ENCODE results near the gene DRAXIN. TPM values are rescaled to one million over a fixed set of nuclear protein-coding genes. Genes with fewer than 3 reads are reported as not detected.

The DRAXIN gene
- total RNA-seq, 4 donors from 2014 or later = 0.14 to 0.16 TPM; not detected in 2

- Histone ChIP-seq H3K27me3 (no peaks in the 10 kb centered on the region), H3K27ac (no peak overlapping the region), H3K36me3 (peaks cover 0 to 3% (median 0%) of the 10 kb centered on the region in 4 donors), H3K4me3 (no peak overlapping the region), H3K4me1 (peaks cover 0 to 12% (median 8%) of the 10 kb centered on the region in 4 donors), H3K9me3 (no peaks in the 10 kb centered on the region)
- in situ Hi-C loops (cut with MboI; ENCODE audit: low pct_ligation_motif_present in 1 of 4, low pct_unique_long_range_greater_than_20kb in 1 of 4, low sequenced_read_pairs in 3 of 4) (no loop called here), intact Hi-C loops (cut with DNase I; ENCODE audit: low total_unique reads) (no loop called here)
- WGBS, 2 donors (ENCODE audit: low coverage in 1 of 2) = 78 to 100% methylated on average over 1 to 8 of the region's 10 CpGs
- DNase-seq = no peak
- TF ChIP-seq EP300 (IDR thresholded peaks at IDR 0.05; ENCODE audit: low read depth) (no peak), POLR2AphosphoS5 (IDR thresholded peaks at IDR 0.05) (no peak), CTCF (IDR thresholded peaks at IDR 0.05) (no peak), POLR2A (IDR thresholded peaks at IDR 0.05) (no peak)
Observed at GRCh38 chr1:11676386-11677103, 15.0 kb upstream of the DRAXIN start.

- TF ChIP-seq EP300 (IDR thresholded peaks at IDR 0.05; ENCODE audit: low read depth) (no peak), POLR2A (IDR thresholded peaks at IDR 0.05) (no peak), POLR2AphosphoS5 (IDR thresholded peaks at IDR 0.05) (no peak), CTCF (IDR thresholded peaks at IDR 0.05) (no peak)
- WGBS, 2 donors (ENCODE audit: low coverage in 1 of 2) = 95 to 100% methylated on average over 2 of the region's 2 CpGs
- peaks cover 5 to 18% (median 12%) of the 10 kb centered on the region in 4 donors for H3K4me1 ChIP-seq
- no peak overlapping the region for H3K27ac ChIP-seq
- intact Hi-C loops (cut with DNase I; ENCODE audit: low total_unique reads) = no loop called here
- peaks cover 0 to 3% (median 0%) of the 10 kb centered on the region in 4 donors for H3K36me3 ChIP-seq
- H3K4me3 ChIP-seq = no peak overlapping the region
- DNase-seq = no peak
- no peaks in the 10 kb centered on the region for H3K9me3 ChIP-seq
- in situ Hi-C loops (cut with MboI; ENCODE audit: low pct_ligation_motif_present in 1 of 4, low pct_unique_long_range_greater_than_20kb in 1 of 4, low sequenced_read_pairs in 3 of 4) = no loop called here
- H3K27me3 ChIP-seq = peaks cover 13% of the 10 kb centered on the region
Observed at GRCh38 chr1:11678442-11678841, 13.1 kb upstream of the DRAXIN start.

GRCh38 chr1:11680270-11681070 lies 11.0 kb upstream of the DRAXIN start:
- intact Hi-C loops (cut with DNase I; ENCODE audit: low total_unique reads) = no loop called here
- no peaks in the 10 kb centered on the region for H3K9me3 ChIP-seq
- peak overlapping the region; percentile 55 to 91 (median 76) for H3K4me3 ChIP-seq
- H3K27ac ChIP-seq = peak overlapping the region; percentile 75 to 84 (median 84)
- TF ChIP-seq CTCF (IDR thresholded peaks at IDR 0.05) (no peak), POLR2AphosphoS5 (IDR thresholded peaks at IDR 0.05) (no peak), POLR2A (IDR thresholded peaks at IDR 0.05) (no peak), EP300 (IDR thresholded peaks at IDR 0.05; ENCODE audit: low read depth) (no peak)
- H3K27me3 ChIP-seq = peaks cover 14% of the 10 kb centered on the region
- DNase-seq = peak; percentile 22
- in situ Hi-C loops (cut with MboI; ENCODE audit: low pct_ligation_motif_present in 1 of 4, low pct_unique_long_range_greater_than_20kb in 1 of 4, low sequenced_read_pairs in 3 of 4) = no loop called here
- no peaks in the 10 kb centered on the region for H3K36me3 ChIP-seq
- H3K4me1 ChIP-seq = peaks cover 5 to 18% (median 12%) of the 10 kb centered on the region in 4 donors
- whole genome bisulfite sequencing, 2 donors (ENCODE audit: low coverage in 1 of 2) = 11% methylated on average over 56 of the region's 65 CpGs; no CpG with 5 or more reads in 1 of the 2 donors

- peak within 1 kb of the TSS; percentile 55 to 91 (median 76) for H3K4me3 ChIP-seq
- H3K27ac ChIP-seq = peak within 1 kb of the TSS; percentile 75 to 84 (median 84)
- H3K4me1 ChIP-seq = peaks cover 5 to 18% (median 12%) of the 10 kb centered on the region in 4 donors
- DNase-seq = peak; percentile 90
- intact Hi-C loops (cut with DNase I; ENCODE audit: low total_unique reads) (no loop called here), in situ Hi-C loops (cut with MboI; ENCODE audit: low pct_ligation_motif_present in 1 of 4, low pct_unique_long_range_greater_than_20kb in 1 of 4, low sequenced_read_pairs in 3 of 4) (no loop called here)
- no peak for TF ChIP-seq CTCF (IDR thresholded peaks at IDR 0.05)
- TF ChIP-seq POLR2A (IDR thresholded peaks at IDR 0.05) = peak; percentile 36
- peak; percentile 54 to 80 (median 75) for TF ChIP-seq POLR2AphosphoS5 (IDR thresholded peaks at IDR 0.05)
- H3K27me3 ChIP-seq = peaks cover 20% of the 10 kb centered on the region
- H3K36me3 ChIP-seq = no peaks in the 10 kb centered on the region
- 1% methylated on average over 52 of the region's 71 CpGs; no CpG with 5 or more reads in 1 of the 2 donors for WGBS, 2 donors (ENCODE audit: low coverage in 1 of 2)
- no peaks in the 10 kb centered on the region for H3K9me3 ChIP-seq
Observed at GRCh38 chr1:11681071-11681771, 10.3 kb upstream of the DRAXIN start, which contains the start of gene MAD2L2. Gene MAD2L2, minus strand, starts transcription at chr1:11681148. Its CDS starts 547 bp downstream, at chr1:11680601.
